Mucosa of descending colon (tissue), 3 donors: ENCODE measurements around the gene LARP1. TPM values are rescaled to one million over a fixed set of nuclear protein-coding genes. Genes with fewer than 3 reads are reported as not detected.
A peak's percentile ranks its signal among the peaks of the same experiment; 100 is the strongest.

Experiments
- ATAC-seq: fragments of 200-7000 bp; cut with Tn5 transposase; one replicate; pipeline ENCODE4 v1.9.1; 2020; ENCODE audit warnings: mild to moderate bottlenecking, moderate library complexity
- DNase-seq, 3 donors: peaks; one replicate each; pipeline ENCODE4 v3.0.0-alpha.2; 2020
- H3K36me3 ChIP-seq: fragments of 200-600 bp; one replicate; pipeline ENCODE4 v1.8.0; 2021; ENCODE audit warnings: low read depth, mild to moderate bottlenecking
- H3K4me1 ChIP-seq: fragments of 200-600 bp; one replicate; pipeline ENCODE4 v1.8.0; 2021; ENCODE audit warnings: low read depth, mild to moderate bottlenecking
- H3K4me3 ChIP-seq: fragments of 200-600 bp; one replicate; pipeline ENCODE4 v1.8.0; 2021; ENCODE audit warnings: mild to moderate bottlenecking
- H3K9me3 ChIP-seq: fragments of 200-600 bp; one replicate; pipeline ENCODE4 v1.8.0; 2021; ENCODE audit warnings: mild to moderate bottlenecking
- intact Hi-C, 2 donors: fragments of 100-400 bp; cut with DNase I in 1 of 2; cut with micrococcal nuclease in 1 of 2; formaldehyde crosslinking; loops; one replicate each; pipeline versions ENCODE4 v1.11.0 to v1.11.1; 2022; cut with DNase I, micrococcal nuclease
- total RNA-seq, 3 donors: library from RNA; stranded (reverse); fragmentation: NEBNext Ultra II Directional in 2 of 3; extraction: Animal tissue kit (Norgen Biotek cat#: 25700) in 2 of 3; gene quantifications; one replicate each; pipeline versions ENCODE4 v1.2.1 to v1.2.4, GENCODE V29; 2021 to 2023
- TF ChIP-seq, protein P1 (sequence below): fragments of 200-600 bp; IDR thresholded peaks from one replicate; pipeline ENCODE4 v1.8.0; 2022; ENCODE audit warnings: antibody characterized with exemption, mild to moderate bottlenecking
- donor health status: DM: no; HTN: no; CAD: no; lungs with moderate emphysema.
- donor health status: DM: no; HTN: no; CAD: no.
- donor health status: DM: no; HTN: yes; CAD: no.

The LARP1 gene
- total RNA-seq, 3 donors from 2014 or later = 127 to 157 (median 140) TPM

DNA sequence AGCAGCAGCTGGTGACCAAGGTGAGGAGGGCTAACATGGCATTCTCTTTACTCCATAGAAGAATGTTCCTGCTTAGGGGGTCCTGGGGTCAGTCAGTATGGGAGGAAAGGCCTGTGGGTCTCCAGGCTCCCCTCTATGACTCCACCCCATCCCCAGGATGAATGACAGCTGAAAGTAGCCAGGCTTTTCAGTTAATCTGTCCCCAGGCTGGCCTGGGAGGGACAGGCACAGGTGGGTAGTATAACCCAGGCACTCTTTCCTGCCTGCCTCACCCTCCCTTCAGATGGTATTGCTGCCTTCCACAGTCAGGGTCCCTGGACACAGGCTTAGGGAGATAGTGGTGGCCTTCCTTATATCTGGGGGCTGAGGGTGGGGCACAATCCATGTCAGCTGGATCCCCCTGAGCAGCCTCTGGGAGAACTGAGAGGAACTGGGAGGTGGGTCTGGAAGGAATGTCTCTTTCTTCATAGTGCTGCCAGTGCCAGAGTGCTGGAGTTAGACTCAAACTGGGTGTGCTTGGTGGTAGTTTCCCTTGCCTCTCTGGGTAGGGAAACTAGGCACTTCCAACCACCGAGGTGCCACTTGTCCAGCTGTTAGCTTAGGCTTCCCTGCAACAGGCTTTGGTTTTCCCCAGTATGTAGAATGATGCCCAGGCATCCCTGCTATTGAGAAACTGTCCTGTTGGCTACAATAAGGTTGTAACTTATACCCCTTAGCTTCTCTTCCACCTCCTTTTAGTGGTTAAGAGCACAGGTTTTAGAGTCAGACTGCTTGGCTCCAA is 27.8 kb downstream of the LARP1 start:
- H3K4me1 ChIP-seq = peaks cover 23% of the 10 kb centered on the region
- TF ChIP-seq, protein P1, sequence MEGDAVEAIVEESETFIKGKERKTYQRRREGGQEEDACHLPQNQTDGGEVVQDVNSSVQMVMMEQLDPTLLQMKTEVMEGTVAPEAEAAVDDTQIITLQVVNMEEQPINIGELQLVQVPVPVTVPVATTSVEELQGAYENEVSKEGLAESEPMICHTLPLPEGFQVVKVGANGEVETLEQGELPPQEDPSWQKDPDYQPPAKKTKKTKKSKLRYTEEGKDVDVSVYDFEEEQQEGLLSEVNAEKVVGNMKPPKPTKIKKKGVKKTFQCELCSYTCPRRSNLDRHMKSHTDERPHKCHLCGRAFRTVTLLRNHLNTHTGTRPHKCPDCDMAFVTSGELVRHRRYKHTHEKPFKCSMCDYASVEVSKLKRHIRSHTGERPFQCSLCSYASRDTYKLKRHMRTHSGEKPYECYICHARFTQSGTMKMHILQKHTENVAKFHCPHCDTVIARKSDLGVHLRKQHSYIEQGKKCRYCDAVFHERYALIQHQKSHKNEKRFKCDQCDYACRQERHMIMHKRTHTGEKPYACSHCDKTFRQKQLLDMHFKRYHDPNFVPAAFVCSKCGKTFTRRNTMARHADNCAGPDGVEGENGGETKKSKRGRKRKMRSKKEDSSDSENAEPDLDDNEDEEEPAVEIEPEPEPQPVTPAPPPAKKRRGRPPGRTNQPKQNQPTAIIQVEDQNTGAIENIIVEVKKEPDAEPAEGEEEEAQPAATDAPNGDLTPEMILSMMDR = no peak

DNA sequence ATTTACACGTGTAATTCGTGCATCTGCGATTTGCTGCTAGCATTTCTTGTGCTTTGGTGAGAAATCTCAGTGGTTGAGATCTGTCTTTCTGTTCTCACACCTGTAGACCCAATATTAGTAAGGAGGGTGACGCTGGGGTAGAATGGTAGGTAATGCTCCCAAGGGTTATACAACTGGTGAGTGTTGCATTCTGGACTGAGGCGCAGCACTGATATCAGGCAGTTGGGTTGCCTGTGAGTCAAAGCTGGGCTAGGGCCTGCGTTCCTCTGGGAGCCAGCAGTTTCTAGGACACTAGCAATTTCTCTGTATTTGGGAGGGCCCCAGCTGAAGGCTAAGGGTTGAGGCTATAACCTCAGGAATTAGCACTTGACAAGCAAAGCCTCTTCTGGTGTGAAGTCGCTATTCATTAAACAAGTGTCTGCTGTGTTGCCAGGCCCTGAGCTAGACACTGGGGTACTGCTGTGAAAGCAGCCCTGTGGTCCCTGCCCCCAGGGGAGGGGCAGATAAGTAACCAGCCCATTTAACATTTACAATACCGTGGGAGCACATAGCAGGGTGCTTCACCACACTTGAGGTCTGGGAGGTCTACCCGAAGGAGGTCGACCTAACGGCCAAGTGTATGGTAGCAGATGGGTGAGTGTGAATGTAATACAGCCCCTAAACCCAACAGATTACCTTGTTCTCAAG is 28.7 kb downstream of the LARP1 start:
- ATAC-seq (peak; percentile 37), DNase-seq (peak in 1 of 3 donors; percentile 12)
- Histone ChIP-seq H3K36me3 (no peaks in the 10 kb centered on the region), H3K4me1 (peaks cover 25% of the 10 kb centered on the region), H3K9me3 (no peaks in the 10 kb centered on the region), H3K4me3 (no peak overlapping the region)
- intact Hi-C loops = no loop called here
- TF ChIP-seq, protein P1 = no peak

More for the DNA sequence above, 27.8 kb downstream of the LARP1 start:
- Histone ChIP-seq H3K9me3 (no peaks in the 10 kb centered on the region), H3K36me3 (no peaks in the 10 kb centered on the region), H3K4me3 (no peak overlapping the region)
- intact Hi-C loops = no loop called here
- no peak for DNase-seq
- no peak for ATAC-seq

DNA sequence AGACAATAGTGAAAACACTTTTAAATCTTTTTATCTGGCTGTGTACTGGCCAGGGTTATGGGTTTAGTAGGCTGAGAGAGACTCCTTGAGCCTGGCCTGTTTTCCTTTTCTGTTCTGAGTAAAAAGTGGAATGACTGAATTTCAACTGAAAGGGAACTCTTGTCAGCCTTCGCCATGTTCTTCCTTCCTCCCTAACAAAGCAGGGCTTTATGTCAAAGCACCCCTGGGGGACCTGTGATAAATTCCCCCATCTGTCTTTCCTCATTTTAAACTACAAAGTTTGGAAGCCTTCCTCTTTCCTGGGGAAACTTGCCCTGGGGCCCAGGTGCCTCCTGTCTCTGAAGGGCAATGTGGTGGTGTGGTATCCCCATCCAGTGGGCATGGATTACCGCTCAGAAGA is 29.7 kb downstream of the LARP1 start:
- H3K36me3 ChIP-seq = no peaks in the 10 kb centered on the region
- no peaks in the 10 kb centered on the region for H3K9me3 ChIP-seq
- TF ChIP-seq, protein P1 = no peak
- peaks cover 25% of the 10 kb centered on the region for H3K4me1 ChIP-seq
- intact Hi-C loops = no loop called here
- DNase-seq (no peak), ATAC-seq (no peak)
- H3K4me3 ChIP-seq = no peak overlapping the region

DNA sequence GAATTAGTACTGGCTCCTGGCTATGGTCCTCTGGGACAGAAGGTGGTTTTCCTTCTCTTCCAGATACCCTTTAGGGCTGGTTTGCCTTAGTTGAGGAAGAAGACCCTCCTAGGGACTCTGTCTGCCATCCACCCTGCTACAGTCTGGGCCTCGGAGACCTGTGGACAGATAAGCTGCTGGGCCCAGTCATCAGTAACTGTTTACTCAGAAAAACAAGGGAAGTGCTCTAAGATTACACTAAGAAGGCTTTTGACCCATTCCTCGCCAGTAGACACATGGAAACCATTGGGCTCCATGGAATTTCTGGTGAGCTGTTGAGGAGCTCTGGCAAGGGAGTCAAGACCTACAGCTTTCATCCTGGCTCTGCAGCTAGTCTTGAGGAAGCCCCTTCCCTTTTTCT is 31.2 kb downstream of the LARP1 start:
- H3K36me3 ChIP-seq = no peaks in the 10 kb centered on the region
- DNase-seq = no peak
- TF ChIP-seq, protein P1 = no peak
- H3K4me1 ChIP-seq = peaks cover 25% of the 10 kb centered on the region
- H3K9me3 ChIP-seq = no peaks in the 10 kb centered on the region
- intact Hi-C loops = no loop called here
- no peak for ATAC-seq
- H3K4me3 ChIP-seq = no peak overlapping the region

DNA sequence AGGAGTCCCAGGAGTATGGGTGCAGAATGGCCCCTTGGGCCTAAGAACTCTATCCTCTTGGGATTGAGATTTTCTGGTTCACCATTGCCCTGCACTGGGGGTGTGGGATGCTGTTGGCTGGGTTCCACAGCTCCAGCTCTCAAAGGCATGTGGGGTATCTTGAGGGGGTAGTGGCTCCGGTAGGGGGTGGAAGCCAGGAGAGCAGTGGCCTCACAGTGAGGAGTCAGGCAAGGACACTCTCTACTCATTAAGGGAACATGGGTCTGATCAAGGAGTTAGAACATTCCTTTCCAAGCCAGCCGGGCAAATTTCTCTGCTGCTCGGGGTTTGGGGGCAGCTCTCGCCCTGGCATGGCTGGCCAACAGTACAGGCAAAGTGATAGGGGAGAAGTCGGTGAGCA is 33.0 kb downstream of the LARP1 start:
- DNase-seq (no peak), ATAC-seq (no peak)
- Histone ChIP-seq H3K36me3 (no peaks in the 10 kb centered on the region), H3K4me1 (peaks cover 18% of the 10 kb centered on the region), H3K4me3 (no peak overlapping the region), H3K9me3 (no peaks in the 10 kb centered on the region)
- intact Hi-C loops = no loop called here
- TF ChIP-seq, protein P1 = no peak
